ENCODE results near the gene ARHGAP6.

Gene ARHGAP6

GRCh38 chrX:11408109-11408405 lies 257.7 kb downstream of the ARHGAP6 start:
- Histone ChIP-seq H3F3A (ENCODE audit: insufficient read depth, low read length) (no peaks in the 10 kb centered on the region), H3K79me2 (ENCODE audit: low read length) (peaks cover 95% of the 10 kb centered on the region), H3K36me3 (replicated peaks; ENCODE audit: insufficient read depth, low read length) (no peaks in the 10 kb centered on the region), H3K27me3 (replicated peaks; ENCODE audit: insufficient read depth, low read length) (no peaks in the 10 kb centered on the region), H3K9me2 (replicated peaks; ENCODE audit: insufficient read depth, low read length) (no peaks in the 10 kb centered on the region), H4K20me1 (ENCODE audit: insufficient read depth, low read length) (no peaks in the 10 kb centered on the region), H3K4me3 (ENCODE audit: low read length) (no peak overlapping the region), H3K27ac (ENCODE audit: low read length) (no peak overlapping the region), H3K4me2 (ENCODE audit: low read depth, low read length) (no peak overlapping the region), H3K4me1 (ENCODE audit: low read length) (no peaks in the 10 kb centered on the region), H2AFZ (ENCODE audit: low read length) (no peak overlapping the region), H3K9me3 (replicated peaks; ENCODE audit: insufficient read depth, low read length) (no peaks in the 10 kb centered on the region), H3K9ac (ENCODE audit: low read length) (no peak overlapping the region)
- no peak for DNase-seq
- no peak for TF ChIP-seq CTCF (IDR thresholded peaks at IDR 0.05; ENCODE audit: low read length)
- TF ChIP-seq EZH2phosphoT487 (IDR thresholded peaks at IDR 0.05; ENCODE audit: low read length): no peak
- no peak for TF ChIP-seq EZH2 (optimal IDR thresholded peaks at IDR 0.05; ENCODE audit: low read depth, low read length)

- no peaks in the 10 kb centered on the region for H3K4me1 ChIP-seq (ENCODE audit: low read length)
- no peaks in the 10 kb centered on the region for H3K9me3 ChIP-seq (replicated peaks; ENCODE audit: insufficient read depth, low read length)
- H3K27ac ChIP-seq (ENCODE audit: low read length): no peak overlapping the region
- no peak for TF ChIP-seq CTCF (IDR thresholded peaks at IDR 0.05; ENCODE audit: low read length)
- TF ChIP-seq EZH2 (optimal IDR thresholded peaks at IDR 0.05; ENCODE audit: low read depth, low read length): no peak
- TF ChIP-seq EZH2phosphoT487 (IDR thresholded peaks at IDR 0.05; ENCODE audit: low read length): no peak
- no peaks in the 10 kb centered on the region for H3K9me2 ChIP-seq (replicated peaks; ENCODE audit: insufficient read depth, low read length)
- H3K4me3 ChIP-seq (ENCODE audit: low read length): no peak overlapping the region
- no peak overlapping the region for H2AFZ ChIP-seq (ENCODE audit: low read length)
- H4K20me1 ChIP-seq (ENCODE audit: insufficient read depth, low read length): no peaks in the 10 kb centered on the region
- no peak overlapping the region for H3K9ac ChIP-seq (ENCODE audit: low read length)
- no peak for DNase-seq
- H3K4me2 ChIP-seq (ENCODE audit: low read depth, low read length): no peak overlapping the region
- H3K36me3 ChIP-seq (replicated peaks; ENCODE audit: insufficient read depth, low read length): no peaks in the 10 kb centered on the region
- no peaks in the 10 kb centered on the region for H3F3A ChIP-seq (ENCODE audit: insufficient read depth, low read length)
- peaks cover 95% of the 10 kb centered on the region for H3K79me2 ChIP-seq (ENCODE audit: low read length)
- no peaks in the 10 kb centered on the region for H3K27me3 ChIP-seq (replicated peaks; ENCODE audit: insufficient read depth, low read length)
These were observed 258.2 kb downstream of the ARHGAP6 start for GRCh38 chrX:11407331-11408108.

- TF ChIP-seq CTCF (IDR thresholded peaks at IDR 0.05; ENCODE audit: low read length): no peak
- TF ChIP-seq EZH2 (optimal IDR thresholded peaks at IDR 0.05; ENCODE audit: low read depth, low read length): no peak
- TF ChIP-seq EZH2phosphoT487 (IDR thresholded peaks at IDR 0.05; ENCODE audit: low read length): no peak
- no peak for DNase-seq
- Histone ChIP-seq H3K4me1 (ENCODE audit: low read length) (no peaks in the 10 kb centered on the region), H3K9me2 (replicated peaks; ENCODE audit: insufficient read depth, low read length) (no peaks in the 10 kb centered on the region), H3K27ac (ENCODE audit: low read length) (no peak overlapping the region), H3K79me2 (ENCODE audit: low read length) (peaks cover 95% of the 10 kb centered on the region), H2AFZ (ENCODE audit: low read length) (no peak overlapping the region), H3K4me3 (ENCODE audit: low read length) (no peak overlapping the region), H3K27me3 (replicated peaks; ENCODE audit: insufficient read depth, low read length) (no peaks in the 10 kb centered on the region), H3K9me3 (replicated peaks; ENCODE audit: insufficient read depth, low read length) (no peaks in the 10 kb centered on the region), H3F3A (ENCODE audit: insufficient read depth, low read length) (no peaks in the 10 kb centered on the region), H4K20me1 (ENCODE audit: insufficient read depth, low read length) (no peaks in the 10 kb centered on the region), H3K9ac (ENCODE audit: low read length) (no peak overlapping the region), H3K36me3 (replicated peaks; ENCODE audit: insufficient read depth, low read length) (no peaks in the 10 kb centered on the region), H3K4me2 (ENCODE audit: low read depth, low read length) (no peak overlapping the region)
These were observed 259.5 kb downstream of the ARHGAP6 start for GRCh38 chrX:11406109-11406765.
